Duodenal mucosa (tissue), 2 donors: ENCODE measurements around the gene CD8A.

ENCODE experiments used
- H3K27ac ChIP-seq: one replicate; pipeline ENCODE4 v1.7.0; 2013; ENCODE audit warnings: low read depth, low read length
- H3K27me3 ChIP-seq, 2 donors: one replicate each; pipeline ENCODE4 v1.7.0; 2013; ENCODE audit warnings: low read length in 2 of 2, control low read depth in 1 of 2; ENCODE audit not compliant: insufficient read depth in 2 of 2, control insufficient read depth in 1 of 2
- H3K36me3 ChIP-seq, 2 donors: one replicate each; pipeline ENCODE4 v1.7.0; 2013; ENCODE audit warnings: low read length in 2 of 2, control low read depth in 1 of 2; ENCODE audit not compliant: insufficient read depth in 2 of 2, control insufficient read depth in 1 of 2
- H3K4me1 ChIP-seq, 2 donors: one replicate each; pipeline ENCODE4 v1.7.0; 2013; ENCODE audit warnings: low read length in 2 of 2, control low read depth in 1 of 2; ENCODE audit not compliant: insufficient read depth in 2 of 2, control insufficient read depth in 1 of 2
- H3K4me3 ChIP-seq, 2 donors: one replicate each; pipeline ENCODE4 v1.7.0; 2013; ENCODE audit warnings: low read length in 2 of 2, low read depth in 1 of 2
- H3K9ac ChIP-seq, 2 donors: one replicate each; pipeline ENCODE4 v1.7.0; 2013; ENCODE audit warnings: low read length in 2 of 2, low read depth in 1 of 2
- H3K9me3 ChIP-seq, 2 donors: one replicate each; pipeline ENCODE4 v1.7.0; 2013; ENCODE audit warnings: low read length in 2 of 2, control low read depth in 1 of 2; ENCODE audit not compliant: control insufficient read depth in 1 of 2

The CD8A gene

GRCh38 chr2:86826951-86827350 is 36.2 kb upstream of the CD8A start:
- H3K36me3 ChIP-seq = no peaks in the 10 kb centered on the region
- H3K9me3 ChIP-seq = no peaks in the 10 kb centered on the region
- H3K4me1 ChIP-seq = peaks cover 0 to 7% of the 10 kb centered on the region in 2 donors
- H3K27me3 ChIP-seq = no peaks in the 10 kb centered on the region
- H3K9ac ChIP-seq = no peak overlapping the region
- no peak overlapping the region for H3K4me3 ChIP-seq
- no peak overlapping the region for H3K27ac ChIP-seq

GRCh38 chr2:86825693-86826381 is 35.1 kb upstream of the CD8A start:
- Histone ChIP-seq H3K4me3 (no peak overlapping the region), H3K27ac (no peak overlapping the region), H3K9me3 (no peaks in the 10 kb centered on the region), H3K4me1 (peaks cover 0 to 7% of the 10 kb centered on the region in 2 donors), H3K27me3 (no peaks in the 10 kb centered on the region), H3K36me3 (no peaks in the 10 kb centered on the region), H3K9ac (no peak overlapping the region)

GRCh38 chr2:86825036-86825692 is 34.5 kb upstream of the CD8A start:
- Histone ChIP-seq H3K9ac (no peak overlapping the region), H3K36me3 (no peaks in the 10 kb centered on the region), H3K9me3 (no peaks in the 10 kb centered on the region), H3K27ac (no peak overlapping the region), H3K4me3 (no peak overlapping the region), H3K27me3 (no peaks in the 10 kb centered on the region), H3K4me1 (peaks cover 0 to 7% of the 10 kb centered on the region in 2 donors)

- Histone ChIP-seq H3K27ac (no peak overlapping the region), H3K9me3 (no peaks in the 10 kb centered on the region), H3K27me3 (no peaks in the 10 kb centered on the region), H3K4me1 (peaks cover 10 to 11% of the 10 kb centered on the region in 2 donors), H3K4me3 (no peak overlapping the region), H3K36me3 (no peaks in the 10 kb centered on the region), H3K9ac (no peak overlapping the region)
These were observed 32.1 kb upstream of the CD8A start for GRCh38 chr2:86822668-86823345.

GRCh38 chr2:86821842-86822241 is 31.1 kb upstream of the CD8A start:
- peaks cover 10 to 11% of the 10 kb centered on the region in 2 donors for H3K4me1 ChIP-seq
- no peaks in the 10 kb centered on the region for H3K27me3 ChIP-seq
- H3K27ac ChIP-seq = no peak overlapping the region
- no peaks in the 10 kb centered on the region for H3K9me3 ChIP-seq
- H3K4me3 ChIP-seq = no peak overlapping the region
- H3K9ac ChIP-seq = no peak overlapping the region
- H3K36me3 ChIP-seq = no peaks in the 10 kb centered on the region

GRCh38 chr2:86821306-86821705 is 30.6 kb upstream of the CD8A start:
- Histone ChIP-seq H3K4me3 (no peak overlapping the region), H3K36me3 (no peaks in the 10 kb centered on the region), H3K27ac (no peak overlapping the region), H3K9me3 (no peaks in the 10 kb centered on the region), H3K4me1 (peaks cover 10 to 11% of the 10 kb centered on the region in 2 donors), H3K9ac (no peak overlapping the region), H3K27me3 (no peaks in the 10 kb centered on the region)

GRCh38 chr2:86818957-86819356 is 28.2 kb upstream of the CD8A start:
- Histone ChIP-seq H3K36me3 (no peaks in the 10 kb centered on the region), H3K27ac (no peak overlapping the region), H3K4me1 (peaks cover 9 to 20% of the 10 kb centered on the region in 2 donors), H3K27me3 (peaks cover 0 to 4% of the 10 kb centered on the region in 2 donors), H3K4me3 (no peak overlapping the region), H3K9me3 (no peaks in the 10 kb centered on the region), H3K9ac (no peak overlapping the region)

- Histone ChIP-seq H3K4me1 (peaks cover 9 to 20% of the 10 kb centered on the region in 2 donors), H3K4me3 (peak overlapping the region in 1 of 2 donors; percentile 9), H3K9me3 (no peaks in the 10 kb centered on the region), H3K9ac (no peak overlapping the region), H3K27ac (no peak overlapping the region), H3K36me3 (no peaks in the 10 kb centered on the region), H3K27me3 (peaks cover 0 to 4% of the 10 kb centered on the region in 2 donors)
These were observed 27.5 kb upstream of the CD8A start for GRCh38 chr2:86818114-86818801.

- H3K9me3 ChIP-seq = no peaks in the 10 kb centered on the region
- H3K9ac ChIP-seq = no peak overlapping the region
- no peak overlapping the region for H3K27ac ChIP-seq
- no peaks in the 10 kb centered on the region for H3K36me3 ChIP-seq
- H3K27me3 ChIP-seq = peaks cover 0 to 4% of the 10 kb centered on the region in 2 donors
- peaks cover 9 to 20% of the 10 kb centered on the region in 2 donors for H3K4me1 ChIP-seq
- H3K4me3 ChIP-seq = no peak overlapping the region
These were observed 24.9 kb upstream of the CD8A start for GRCh38 chr2:86815611-86816010.
